Measurements from ENCODE around the gene ALDH1A1. TPM values are rescaled to one million over a fixed set of nuclear protein-coding genes. Genes with fewer than 3 reads are reported as not detected.

The ALDH1A1 gene
- 43.9 TPM for total RNA-seq

- peak within 1 kb of the TSS; percentile 76 to 91 for H3K27ac ChIP-seq
- intact Hi-C loops (cut with DNase I) = loop anchor here (2.0 to 10.0 kb wide), 3 partner anchors 70 to 588 kb away; partner anchors contain the start of gene ZFAND5
- H3K4me3 ChIP-seq = peak within 1 kb of the TSS; percentile 51 to 69
- H3K27me3 ChIP-seq = no peaks in the 10 kb centered on the region
- no peaks in the 10 kb centered on the region for H3K36me3 ChIP-seq
- DNase-seq (ENCODE audit: low spot score in 2 of 2) = no peak
- peaks cover 0 to 4% of the 10 kb centered on the region in 2 donors for H3K4me1 ChIP-seq
- no peaks in the 10 kb centered on the region for H3K9me3 ChIP-seq
- TF ChIP-seq, protein P1, sequence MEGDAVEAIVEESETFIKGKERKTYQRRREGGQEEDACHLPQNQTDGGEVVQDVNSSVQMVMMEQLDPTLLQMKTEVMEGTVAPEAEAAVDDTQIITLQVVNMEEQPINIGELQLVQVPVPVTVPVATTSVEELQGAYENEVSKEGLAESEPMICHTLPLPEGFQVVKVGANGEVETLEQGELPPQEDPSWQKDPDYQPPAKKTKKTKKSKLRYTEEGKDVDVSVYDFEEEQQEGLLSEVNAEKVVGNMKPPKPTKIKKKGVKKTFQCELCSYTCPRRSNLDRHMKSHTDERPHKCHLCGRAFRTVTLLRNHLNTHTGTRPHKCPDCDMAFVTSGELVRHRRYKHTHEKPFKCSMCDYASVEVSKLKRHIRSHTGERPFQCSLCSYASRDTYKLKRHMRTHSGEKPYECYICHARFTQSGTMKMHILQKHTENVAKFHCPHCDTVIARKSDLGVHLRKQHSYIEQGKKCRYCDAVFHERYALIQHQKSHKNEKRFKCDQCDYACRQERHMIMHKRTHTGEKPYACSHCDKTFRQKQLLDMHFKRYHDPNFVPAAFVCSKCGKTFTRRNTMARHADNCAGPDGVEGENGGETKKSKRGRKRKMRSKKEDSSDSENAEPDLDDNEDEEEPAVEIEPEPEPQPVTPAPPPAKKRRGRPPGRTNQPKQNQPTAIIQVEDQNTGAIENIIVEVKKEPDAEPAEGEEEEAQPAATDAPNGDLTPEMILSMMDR (IDR thresholded peaks at IDR 0.05) = no peak
These were observed at the start of gene ALDH1A1 for GRCh38 chr9:72952914-72953313. Gene ALDH1A1 (minus strand): TSS chr9:72953053. CDS start chr9:72953000, 53 bp downstream.

- Histone ChIP-seq H3K4me3 (no peak overlapping the region), H3K27ac (no peak overlapping the region), H3K36me3 (no peaks in the 10 kb centered on the region), H3K9me3 (no peaks in the 10 kb centered on the region), H3K4me1 (peaks cover 0 to 3% of the 10 kb centered on the region in 2 donors), H3K27me3 (no peaks in the 10 kb centered on the region)
- TF ChIP-seq, protein P1 (IDR thresholded peaks at IDR 0.05) = no peak
- no peak for DNase-seq (ENCODE audit: low spot score in 2 of 2)
- intact Hi-C loops (cut with DNase I) = no loop called here
These were observed 49.0 kb upstream of the ALDH1A1 start for GRCh38 chr9:73001860-73002259.

- no peaks in the 10 kb centered on the region for H3K36me3 ChIP-seq
- H3K9me3 ChIP-seq = no peaks in the 10 kb centered on the region
- DNase-seq (ENCODE audit: low spot score in 2 of 2) = no peak
- intact Hi-C loops (cut with DNase I) = no loop called here
- TF ChIP-seq, protein P1 (IDR thresholded peaks at IDR 0.05) = no peak
- H3K4me1 ChIP-seq = peaks cover 0 to 3% of the 10 kb centered on the region in 2 donors
- no peak overlapping the region for H3K4me3 ChIP-seq
- no peak overlapping the region for H3K27ac ChIP-seq
- no peaks in the 10 kb centered on the region for H3K27me3 ChIP-seq
These were observed 45.5 kb upstream of the ALDH1A1 start for GRCh38 chr9:72998363-72998762.

DNA sequence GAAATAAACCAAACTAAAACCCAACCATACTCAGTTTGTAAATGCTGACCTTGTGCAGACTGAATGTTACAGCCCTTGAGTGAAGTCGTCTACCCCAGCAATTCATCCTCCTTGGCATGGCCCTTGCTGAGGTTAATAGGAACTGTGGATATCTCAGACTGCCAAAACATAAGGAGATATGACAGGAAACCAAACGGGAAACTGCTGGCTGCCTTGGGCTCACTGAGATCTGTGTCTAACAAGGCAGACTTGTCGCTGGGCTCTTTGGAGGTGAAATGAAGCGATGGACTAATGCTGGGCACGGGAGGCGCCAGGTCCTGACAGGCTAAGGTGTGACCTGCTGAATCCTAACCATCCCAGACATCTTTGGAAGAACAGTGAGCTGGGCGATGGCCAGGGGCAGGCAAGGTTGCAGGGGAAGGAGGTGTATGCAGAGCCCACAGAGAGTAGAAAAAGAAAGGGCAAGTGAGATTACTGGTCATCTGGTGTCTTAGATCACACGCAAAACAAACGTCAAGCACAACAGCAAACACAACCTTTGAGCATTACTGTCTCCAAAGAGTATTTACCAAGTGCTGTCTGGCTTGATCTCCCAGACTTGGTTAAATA lies 44.6 kb upstream of the ALDH1A1 start:
- H3K27ac ChIP-seq = peak overlapping the region in 1 of 2 donors; percentile 33
- no peak for DNase-seq (ENCODE audit: low spot score in 2 of 2)
- H3K4me1 ChIP-seq = peaks cover 0 to 3% of the 10 kb centered on the region in 2 donors

GRCh38 chr9:72996684-72997314 lies 43.9 kb upstream of the ALDH1A1 start:
- Histone ChIP-seq H3K4me1 (peaks cover 0 to 3% of the 10 kb centered on the region in 2 donors), H3K4me3 (no peak overlapping the region), H3K36me3 (no peaks in the 10 kb centered on the region), H3K27ac (no peak overlapping the region), H3K9me3 (no peaks in the 10 kb centered on the region), H3K27me3 (no peaks in the 10 kb centered on the region)
- intact Hi-C loops (cut with DNase I) = no loop called here
- DNase-seq (ENCODE audit: low spot score in 2 of 2) = no peak
- TF ChIP-seq, protein P1 (IDR thresholded peaks at IDR 0.05) = no peak

More for the DNA sequence above, 44.6 kb upstream of the ALDH1A1 start:
- TF ChIP-seq, protein P1 (IDR thresholded peaks at IDR 0.05) = no peak
- no peaks in the 10 kb centered on the region for H3K27me3 ChIP-seq
- intact Hi-C loops (cut with DNase I) = no loop called here
- H3K4me3 ChIP-seq = peak overlapping the region in 1 of 2 donors; percentile 29
- no peaks in the 10 kb centered on the region for H3K9me3 ChIP-seq
- H3K36me3 ChIP-seq = no peaks in the 10 kb centered on the region
